Measurements from ENCODE around the gene MDH1.
"Not testable (repeated sequence)": the region's sequence is repeated elsewhere in the genome, so short reads cannot be mapped to it uniquely, and the experiment has no call there.

Gene MDH1

GRCh38 chr2:63614983-63615945, 26.5 kb downstream of the MDH1 start:
- DNase-seq (ENCODE audit: low read depth), result no peak
- no peak overlapping the region for H3K4me3 ChIP-seq (ENCODE audit: low read depth, low read length)
- in situ Hi-C loops (cut with HindIII; ENCODE audit: low sequenced_read_pairs), result no loop called here
- TF ChIP-seq CTCF (IDR thresholded peaks at IDR 0.05; ENCODE audit: low read depth, low read length, missing control alignments), result no peak

- H3K4me3 ChIP-seq (ENCODE audit: low read depth, low read length), result no peak overlapping the region
- in situ Hi-C loops (cut with HindIII; ENCODE audit: low sequenced_read_pairs), result no loop called here
- no peak for TF ChIP-seq CTCF (IDR thresholded peaks at IDR 0.05; ENCODE audit: low read depth, low read length, missing control alignments)
- no peak for DNase-seq (ENCODE audit: low read depth)
Observed at GRCh38 chr2:63617366-63617765, 28.6 kb downstream of the MDH1 start.

GRCh38 chr2:63619328-63619727, 30.6 kb downstream of the MDH1 start:
- no peak for DNase-seq (ENCODE audit: low read depth)
- in situ Hi-C loops (cut with HindIII; ENCODE audit: low sequenced_read_pairs), result no loop called here
- TF ChIP-seq CTCF (IDR thresholded peaks at IDR 0.05; ENCODE audit: low read depth, low read length, missing control alignments), result no peak
- no peak overlapping the region for H3K4me3 ChIP-seq (ENCODE audit: low read depth, low read length)

GRCh38 chr2:63622751-63623150, 34.0 kb downstream of the MDH1 start:
- H3K4me3 ChIP-seq (ENCODE audit: low read depth, low read length), result no peak overlapping the region
- in situ Hi-C loops (cut with HindIII; ENCODE audit: low sequenced_read_pairs), result no loop called here
- TF ChIP-seq CTCF (IDR thresholded peaks at IDR 0.05; ENCODE audit: low read depth, low read length, missing control alignments), result no peak

GRCh38 chr2:63623763-63624162, 35.0 kb downstream of the MDH1 start:
- in situ Hi-C loops (cut with HindIII; ENCODE audit: low sequenced_read_pairs); H3K4me3 ChIP-seq (ENCODE audit: low read depth, low read length); DNase-seq (ENCODE audit: low read depth): not testable (repeated sequence)

More at GRCh38 chr2:63622751-63623150, 34.0 kb downstream of the MDH1 start:
- DNase-seq (ENCODE audit: low read depth), result no peak

GRCh38 chr2:63627866-63628265, 39.1 kb downstream of the MDH1 start:
- no peak for DNase-seq (ENCODE audit: low read depth)
- in situ Hi-C loops (cut with HindIII; ENCODE audit: low sequenced_read_pairs), result no loop called here
- TF ChIP-seq CTCF (IDR thresholded peaks at IDR 0.05; ENCODE audit: low read depth, low read length, missing control alignments), result no peak
- H3K4me3 ChIP-seq (ENCODE audit: low read depth, low read length), result no peak overlapping the region

- no peak overlapping the region for H3K4me3 ChIP-seq (ENCODE audit: low read depth, low read length)
- DNase-seq (ENCODE audit: low read depth), result no peak
- in situ Hi-C loops (cut with HindIII; ENCODE audit: low sequenced_read_pairs), result no loop called here
- no peak for TF ChIP-seq CTCF (IDR thresholded peaks at IDR 0.05; ENCODE audit: low read depth, low read length, missing control alignments)
Observed at GRCh38 chr2:63628403-63628942, 39.7 kb downstream of the MDH1 start.

Data from astrocyte of the cerebellum (primary cell).